IMR-90 (cell line): ENCODE results near the gene KAZN. TPM values are rescaled to one million over a fixed set of nuclear protein-coding genes. Genes with fewer than 3 reads are reported as not detected.

ENCODE experiments used
- ATAC-seq: fragments of 200-7000 bp; cut with Tn5 transposase; 2 replicates; pipeline ENCODE4 v1.9.1; 2020; ENCODE audit warnings: low read depth, mild to moderate bottlenecking, moderate library complexity
- BruUV-seq: library from RNA; stranded (reverse); fragments of 400-500 nt; replicated peaks from 2 replicates; lab custom pipeline; 2021; lab: Mats Ljungman, UMichigan
- CTCF ChIA-PET: fragments of 300-600 bp; formaldehyde crosslinking; extraction: SDS; loops from one replicate; lab custom pipeline; 2021; ENCODE audit warnings: antibody characterized with exemption; lab: Yijun Ruan, JAX
- POLR2A ChIA-PET: fragments of 300-600 bp; sonication (Branson Sonifier 250); formaldehyde crosslinking; loops from one replicate; lab custom pipeline; 2022; ENCODE audit warnings: antibody characterized with exemption; ENCODE audit not compliant: unreplicated experiment; lab: Charles Lee
- DNase-seq: peaks from one replicate; pipeline ENCODE4 v3.0.0; 2013
- H2AFZ ChIP-seq: replicated peaks from 2 replicates; pipeline ENCODE3; 2013; ENCODE audit warnings: low read length, mild to moderate bottlenecking; ENCODE audit not compliant: poor library complexity
- H2AK5ac ChIP-seq: 2 replicates; pipeline ENCODE4 v1.6.1; 2013; ENCODE audit warnings: low read depth, low read length, inconsistent platforms
- H2AK9ac ChIP-seq: replicated peaks from 2 replicates; pipeline ENCODE3; 2013; ENCODE audit warnings: mild to moderate bottlenecking, low read depth, low read length, moderate library complexity; ENCODE audit not compliant: poor library complexity
- H2BK120ac ChIP-seq: 2 replicates; pipeline ENCODE4 v1.6.1; 2013; ENCODE audit warnings: low read depth, low read length, inconsistent platforms
- H2BK15ac ChIP-seq: 3 replicates; pipeline ENCODE4 v1.6.1; 2013; ENCODE audit warnings: low read depth, low read length, inconsistent platforms
- H2BK20ac ChIP-seq: 2 replicates; pipeline ENCODE4 v1.6.1; 2013; ENCODE audit warnings: low read depth, mild to moderate bottlenecking, inconsistent platforms, low read length, moderate library complexity
- H2BK5ac ChIP-seq: 2 replicates; pipeline ENCODE4 v1.6.1; 2013; ENCODE audit warnings: mild to moderate bottlenecking, low read depth, low read length, inconsistent platforms; ENCODE audit not compliant: poor library complexity, severe bottlenecking
- H3K14ac ChIP-seq: replicated peaks from 2 replicates; pipeline ENCODE4 v1.6.1; 2013; ENCODE audit warnings: low read depth, low read length, inconsistent platforms
- H3K18ac ChIP-seq: 2 replicates; pipeline ENCODE4 v1.6.1; 2013; ENCODE audit warnings: low read depth, low read length, control low read depth
- H3K23ac ChIP-seq: 2 replicates; pipeline ENCODE4 v1.6.1; 2013; ENCODE audit warnings: low read depth, low read length, inconsistent platforms
- H3K27ac ChIP-seq: 2 replicates; pipeline ENCODE4 v1.5.1; 2013; ENCODE audit warnings: mild to moderate bottlenecking, control low read depth, low read length; ENCODE audit not compliant: insufficient read depth
- H3K27me3 ChIP-seq: 2 replicates; pipeline ENCODE4 v1.6.1; 2013; ENCODE audit warnings: low read length; ENCODE audit not compliant: control insufficient read depth, insufficient read depth
- H3K36me3 ChIP-seq: 2 replicates; pipeline ENCODE4 v1.6.1; 2013; ENCODE audit warnings: low read length, mixed read lengths; ENCODE audit not compliant: control insufficient read depth, insufficient read depth
- H3K4ac ChIP-seq: 2 replicates; pipeline ENCODE4 v1.6.1; 2013; ENCODE audit warnings: low read depth, low read length, inconsistent platforms
- H3K4me1 ChIP-seq: 2 replicates; pipeline ENCODE4 v1.6.1; 2013; ENCODE audit warnings: low read length, mixed read lengths; ENCODE audit not compliant: control insufficient read depth, insufficient read depth
- H3K4me2 ChIP-seq: 2 replicates; pipeline ENCODE4 v1.6.1; 2013; ENCODE audit warnings: low read depth, mild to moderate bottlenecking, control low read depth, low read length, moderate library complexity
- H3K4me3 ChIP-seq: 2 replicates; pipeline ENCODE4 v1.5.1; 2013; ENCODE audit warnings: low read depth, mild to moderate bottlenecking, control low read depth, low read length, moderate library complexity; ENCODE audit not compliant: insufficient read depth
- H3K56ac ChIP-seq: 2 replicates; pipeline ENCODE4 v1.6.1; 2013; ENCODE audit warnings: low read length, inconsistent platforms; ENCODE audit not compliant: insufficient read depth; ENCODE audit errors: extremely low read depth
- H3K79me1 ChIP-seq, 2 experiments: 2 replicates each; pipeline ENCODE4 v1.6.1; 2013; ENCODE audit warnings: low read length in 2 of 2, inconsistent platforms in 1 of 2, low read depth in 1 of 2
- H3K9ac ChIP-seq: 2 replicates; pipeline ENCODE4 v1.6.1; 2013; ENCODE audit warnings: low read depth, low read length, control low read depth
- H3K9me1 ChIP-seq: 2 replicates; pipeline ENCODE4 v1.6.1; 2013; ENCODE audit warnings: low read length, inconsistent platforms; ENCODE audit not compliant: insufficient read depth
- H3K9me3 ChIP-seq: 2 replicates; pipeline ENCODE4 v1.6.1; 2013; ENCODE audit warnings: low read length; ENCODE audit not compliant: control insufficient read depth, insufficient read depth
- H4K20me1 ChIP-seq: 2 replicates; pipeline ENCODE4 v1.6.1; 2013; ENCODE audit warnings: low read length, inconsistent platforms; ENCODE audit not compliant: insufficient read depth
- H4K5ac ChIP-seq: 2 replicates; pipeline ENCODE4 v1.6.1; 2013; ENCODE audit warnings: mild to moderate bottlenecking, low read depth, low read length, control low read depth
- H4K8ac ChIP-seq, 2 experiments: 2 replicates each; pipeline ENCODE4 v1.6.1; 2013; ENCODE audit warnings: low read depth in 2 of 2, low read length in 2 of 2, control low read depth in 1 of 2, inconsistent platforms in 1 of 2
- H4K91ac ChIP-seq: 2 replicates; pipeline ENCODE4 v1.6.1; 2013; ENCODE audit warnings: low read depth, low read length, inconsistent platforms; ENCODE audit not compliant: insufficient read depth
- BHLHE40 ChIP-seq: fragments of 150-350 bp; IDR thresholded peaks from 2 replicates; pipeline ENCODE4 v1.6.1; 2016; ENCODE audit warnings: mild to moderate bottlenecking, low read depth, low read length
- CEBPB ChIP-seq: IDR thresholded peaks from 2 replicates; pipeline ENCODE4 v1.6.1; 2012; ENCODE audit warnings: low read depth, low read length, improper control_type of control experiment
- CHD1 ChIP-seq: IDR thresholded peaks from 2 replicates; pipeline ENCODE4 v1.6.1; 2012; ENCODE audit warnings: low read depth, low read length, improper control_type of control experiment
- CTCF ChIP-seq: conservative IDR thresholded peaks from 2 replicates; pipeline ENCODE4 v1.5.1; 2012; ENCODE audit warnings: mild to moderate bottlenecking, low read depth, low read length, improper control_type of control experiment
- ELK1 ChIP-seq: fragments of 150-350 bp; IDR thresholded peaks from 2 replicates; pipeline ENCODE4 v1.6.1; 2016; ENCODE audit warnings: low read depth, mild to moderate bottlenecking, low read length, moderate library complexity, borderline replicate concordance
- FOS ChIP-seq: fragments of 150-350 bp; IDR thresholded peaks from 2 replicates; pipeline ENCODE4 v1.6.1; 2016; ENCODE audit warnings: low read depth, low read length
- MAFK ChIP-seq: IDR thresholded peaks from 2 replicates; pipeline ENCODE4 v1.6.1; 2012; ENCODE audit warnings: low read depth, low read length, improper control_type of control experiment
- MAZ ChIP-seq: IDR thresholded peaks from 2 replicates; pipeline ENCODE4 v1.6.1; 2012; ENCODE audit warnings: low read depth, mild to moderate bottlenecking, low read length, improper control_type of control experiment, moderate library complexity, borderline replicate concordance
- MXI1 ChIP-seq: IDR thresholded peaks from 2 replicates; pipeline ENCODE4 v1.6.1; 2012; ENCODE audit warnings: low read depth, mild to moderate bottlenecking, low read length, moderate library complexity, borderline replicate concordance
- NFE2L2 ChIP-seq: fragments of 150-350 bp; IDR thresholded peaks from 2 replicates; pipeline ENCODE4 v1.6.1; 2016; ENCODE audit warnings: low read depth, mild to moderate bottlenecking, low read length
- POLR2A ChIP-seq: IDR thresholded peaks from 2 replicates; pipeline ENCODE4 v1.6.1; 2012; ENCODE audit warnings: mild to moderate bottlenecking, low read depth, low read length
- RAD21 ChIP-seq: IDR thresholded peaks from 2 replicates; pipeline ENCODE4 v1.6.1; 2012; ENCODE audit warnings: low read length, improper control_type of control experiment
- RCOR1 ChIP-seq: IDR thresholded peaks from 2 replicates; pipeline ENCODE4 v1.6.1; 2012; ENCODE audit warnings: mild to moderate bottlenecking, low read length, improper control_type of control experiment; ENCODE audit not compliant: insufficient replicate concordance
- RFX5 ChIP-seq: IDR thresholded peaks from 2 replicates; pipeline ENCODE4 v1.8.0; 2012; ENCODE audit warnings: low read depth, mild to moderate bottlenecking, low read length, moderate library complexity
- SMC3 ChIP-seq: fragments of 150-350 bp; IDR thresholded peaks from 2 replicates; pipeline ENCODE4 v1.6.1; 2016; ENCODE audit warnings: low read depth, mild to moderate bottlenecking, antibody characterized with exemption, low read length, moderate library complexity
- USF2 ChIP-seq: fragments of 150-350 bp; IDR thresholded peaks from 2 replicates; pipeline ENCODE4 v1.6.1; 2017; ENCODE audit warnings: mild to moderate bottlenecking, antibody characterized with exemption, low read length, low read depth
- WGBS, 2 experiments: methylation state at CpG; one replicate each; pipeline versions ENCODE4 v1.1.5 to v1.1.7; 2013; ENCODE audit warnings: missing lambda C conversion rate in 2 of 2; ENCODE audit not compliant: insufficient read length in 1 of 2; ENCODE audit errors: extremely low coverage in 2 of 2; 5-methylcytosine and 5-hydroxymethylcytosine counted together
- dilution Hi-C: fragments of 300-500 bp; cut with HindIII; formaldehyde crosslinking; loops from one replicate; pipeline ENCODE4 v1.14.3; 2018; ENCODE audit warnings: low sequenced_read_pairs; ENCODE audit not compliant: unreplicated experiment
- in situ Hi-C: fragments of 300-500 bp; cut with MboI; formaldehyde crosslinking; loops from 3 replicates; pipeline ENCODE4 v1.14.3; 2019; ENCODE audit warnings: low sequenced_read_pairs, inconsistent platforms, mixed read lengths
- intact Hi-C: fragments of 100-400 bp; cut with micrococcal nuclease; formaldehyde crosslinking; loops from 2 replicates; pipeline ENCODE4 v1.10.0; 2022
- polyA plus RNA-seq, 3 experiments: library from polyadenylated mRNA; depleted of rRNA; stranded (reverse); fragments of >200 nt; gene quantifications; 2 replicates each; pipeline ENCODE4 v1.2.3, GENCODE V29; 2012; ENCODE audit warnings: low replicate concordance in 1 of 3
- total RNA-seq: library from RNA; depleted of rRNA; stranded (reverse); fragments of >200 nt; gene quantifications from 2 replicates; pipeline ENCODE4 v1.2.3, GENCODE V29; 2012

Gene KAZN
- total and polyA plus RNA-seq, 2 of the 4 experiments (the other 2 are of a cell fraction), result 5.2 to 10.5 TPM

- no peaks in the 10 kb centered on the region for H3K9me1 ChIP-seq
- ATAC-seq (no peak), DNase-seq (no peak)
- no peaks in the 10 kb centered on the region for H3K9me3 ChIP-seq
- dilution Hi-C loops, result no loop called here
- no peak overlapping the region for H2AK5ac ChIP-seq
- H2BK120ac ChIP-seq, result no peak overlapping the region
- no peak overlapping the region for H2BK15ac ChIP-seq
- no peak overlapping the region for H3K56ac ChIP-seq
- H4K8ac ChIP-seq, result no peak overlapping the region
- no peak overlapping the region for H2AFZ ChIP-seq
- H3K4ac ChIP-seq, result no peak overlapping the region
- in situ Hi-C loops, result no loop called here
- H3K36me3 ChIP-seq, result no peaks in the 10 kb centered on the region
- H3K4me1 ChIP-seq, result no peaks in the 10 kb centered on the region
- no peaks in the 10 kb centered on the region for H4K20me1 ChIP-seq
- H3K14ac ChIP-seq, result no peak overlapping the region
- H4K5ac ChIP-seq, result no peak overlapping the region
- H2BK20ac ChIP-seq, result no peak overlapping the region
- H3K18ac ChIP-seq, result no peak overlapping the region
- no peak overlapping the region for H3K23ac ChIP-seq
- 96% methylated on average over 4 of the region's 8 CpGs; no CpG with 5 or more reads in 1 of the 2 experiments for WGBS, 2 experiments
- ChIA-PET CTCF (no interaction called here), POLR2A (no interaction called here)
- H3K4me2 ChIP-seq, result no peak overlapping the region
- no peak overlapping the region for H2BK5ac ChIP-seq
- H4K91ac ChIP-seq, result no peak overlapping the region
- H3K27me3 ChIP-seq, result peaks cover 36% of the 10 kb centered on the region
- no peak overlapping the region for H2AK9ac ChIP-seq
- H3K9ac ChIP-seq, result no peak overlapping the region
- intact Hi-C loops, result no loop called here
- H3K4me3 ChIP-seq, result no peak overlapping the region
- no TSS peak for BruUV-seq
- H3K79me1 ChIP-seq, result no peaks in the 10 kb centered on the region
- no peak overlapping the region for H3K27ac ChIP-seq
- TF ChIP-seq POLR2A, result no peak
- no peak for TF ChIP-seq RCOR1
- no peak for TF ChIP-seq USF2
- TF ChIP-seq MAZ, result no peak
- TF ChIP-seq MXI1, result no peak
- no peak for TF ChIP-seq BHLHE40
- TF ChIP-seq CHD1, result no peak
- TF ChIP-seq ELK1, result no peak
- no peak for TF ChIP-seq RFX5
- TF ChIP-seq NFE2L2, result no peak
- TF ChIP-seq FOS, result no peak
- no peak for TF ChIP-seq CEBPB
- no peak for TF ChIP-seq CTCF
- no peak for TF ChIP-seq MAFK
- TF ChIP-seq SMC3, result no peak
- no peak for TF ChIP-seq RAD21
These were observed 519.3 kb downstream of the KAZN start for GRCh38 chr1:15117671-15118325.
